GM18867 (cell line): Measurements from ENCODE around the gene ANKLE1.
"Not testable (repeated sequence)": the region's sequence is repeated elsewhere in the genome, so short reads cannot be mapped to it uniquely, and the experiment has no call there.

Source experiments
- ATAC-seq: cut with Tn5 transposase; IDR thresholded peaks from one replicate; pipeline ENCODE4 v1.9.1; 2021; ENCODE audit warnings: mild to moderate bottlenecking, moderate library complexity; ENCODE audit not compliant: unreplicated experiment

ANKLE1 gene

DNA sequence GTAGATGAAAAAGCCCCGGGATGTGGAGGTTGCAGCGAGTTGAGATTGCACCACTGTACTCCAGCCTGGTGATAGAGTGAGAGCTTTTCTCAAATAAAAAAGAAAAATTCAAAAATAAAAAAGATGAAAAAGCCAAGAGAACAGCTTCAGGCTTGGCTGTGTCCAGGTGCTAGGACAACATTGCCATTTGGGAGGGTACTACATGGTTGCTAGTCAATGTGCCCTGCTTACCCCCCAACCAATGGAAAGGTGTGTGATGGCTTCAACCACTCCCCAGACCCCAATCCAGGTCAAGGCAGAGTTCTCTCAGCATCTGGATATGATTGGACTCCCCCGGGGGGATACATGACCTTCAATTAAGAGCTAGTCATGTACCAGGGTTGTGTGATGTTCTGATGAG, 2.3 kb upstream of the ANKLE1 start:
- no peak for ATAC-seq

DNA sequence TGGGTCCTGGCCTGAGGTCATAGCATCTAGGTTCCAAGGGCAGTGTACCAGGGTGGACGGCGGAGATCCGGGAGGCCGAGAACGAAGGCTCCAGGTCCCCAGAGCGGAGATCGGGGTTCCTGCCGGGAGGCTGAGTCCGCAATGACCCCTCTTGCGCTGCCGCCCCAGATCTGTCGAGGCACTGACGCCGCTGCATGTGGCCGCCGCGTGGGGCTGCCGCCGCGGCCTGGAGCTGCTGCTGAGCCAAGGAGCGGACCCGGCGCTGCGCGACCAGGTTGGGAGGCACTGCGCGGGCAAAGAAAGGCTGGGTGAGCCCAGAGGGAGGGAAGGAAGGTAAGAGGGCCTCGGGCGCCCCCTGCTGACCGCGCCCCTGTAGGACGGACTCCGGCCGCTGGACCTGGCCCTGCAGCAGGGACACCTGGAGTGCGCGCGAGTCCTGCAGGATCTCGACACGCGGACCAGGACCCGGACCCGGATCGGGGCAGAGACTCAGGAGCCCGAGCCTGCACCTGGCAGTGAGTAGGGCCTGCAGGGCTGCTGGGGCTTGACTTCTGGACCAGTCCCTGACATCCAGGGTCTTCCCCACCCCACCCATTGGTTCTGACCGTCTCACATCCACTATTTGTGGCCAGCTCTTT, 906 bp downstream of the ANKLE1 start:
- peak; percentile 58 for ATAC-seq

DNA sequence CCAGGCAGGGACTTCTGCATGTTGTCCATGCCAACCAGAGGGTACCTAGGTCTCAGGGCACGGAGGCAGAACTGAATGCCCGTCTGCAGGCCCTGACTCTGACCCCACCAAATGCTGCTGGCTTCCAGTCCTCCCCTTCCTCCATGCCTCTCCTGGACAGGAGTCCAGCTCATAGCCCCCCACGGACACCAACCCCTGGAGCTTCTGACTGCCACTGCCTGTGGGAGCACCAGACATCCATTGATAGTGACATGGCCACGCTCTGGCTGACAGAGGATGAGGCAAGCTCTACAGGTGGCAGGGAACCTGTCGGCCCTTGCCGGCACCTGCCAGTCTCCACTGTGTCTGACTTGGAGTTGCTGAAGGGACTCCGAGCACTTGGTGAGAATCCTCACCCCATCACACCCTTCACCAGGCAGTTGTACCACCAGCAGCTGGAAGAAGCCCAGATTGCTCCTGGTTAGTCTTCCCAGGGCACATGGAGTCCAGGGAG, 1.8 kb downstream of the ANKLE1 start:
- no peak for ATAC-seq

GRCh38 chr19:17285415-17286135, 3.9 kb downstream of the ANKLE1 start:
- ATAC-seq = no peak

GRCh38 chr19:17286263-17286662, 4.6 kb downstream of the ANKLE1 start:
- ATAC-seq = no peak

DNA sequence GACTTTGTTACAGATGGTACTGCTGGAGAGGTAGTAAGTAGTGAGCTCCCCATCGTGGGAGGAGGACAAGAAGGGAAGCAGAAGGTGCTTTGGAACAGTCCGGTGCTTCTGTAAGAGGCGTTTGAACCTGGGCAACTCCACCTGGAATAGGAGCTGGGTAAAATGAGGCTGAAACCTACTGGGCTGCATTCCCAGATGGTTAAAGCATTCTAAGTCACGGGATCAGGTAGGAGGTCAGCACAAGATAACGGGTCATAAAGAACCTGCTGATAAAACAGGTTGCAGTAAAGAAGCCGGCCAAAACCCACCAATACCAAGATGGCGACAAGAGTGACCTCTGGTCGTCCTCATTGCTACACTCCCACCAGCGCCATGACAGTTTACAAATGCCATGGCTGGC, 5.1 kb downstream of the ANKLE1 start:
- ATAC-seq = no peak

DNA sequence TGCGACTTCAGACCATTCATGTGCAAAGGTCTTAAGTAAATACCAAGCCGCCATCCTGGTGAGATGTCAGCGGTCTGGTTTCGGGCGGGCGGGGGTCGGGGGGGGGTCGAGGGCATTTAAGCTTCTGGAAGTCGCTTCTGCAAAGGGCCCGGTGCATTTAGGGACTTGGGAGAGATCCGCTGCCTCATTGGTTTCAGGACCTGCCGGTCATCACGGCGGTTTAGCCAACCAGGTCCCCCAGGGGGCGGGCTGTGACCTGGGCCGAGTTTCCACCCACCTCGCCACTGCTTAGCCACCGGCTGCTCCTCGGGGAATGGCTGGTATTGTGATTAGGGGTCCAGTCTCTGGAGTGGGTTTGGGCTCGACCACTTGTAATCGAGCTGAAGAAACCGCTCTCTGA, 7.8 kb downstream of the ANKLE1 start:
- no peak for ATAC-seq

- ATAC-seq = peak; percentile 76
Measured at GRCh38 chr19:17292301-17293074, 10.8 kb downstream of the ANKLE1 start.

DNA sequence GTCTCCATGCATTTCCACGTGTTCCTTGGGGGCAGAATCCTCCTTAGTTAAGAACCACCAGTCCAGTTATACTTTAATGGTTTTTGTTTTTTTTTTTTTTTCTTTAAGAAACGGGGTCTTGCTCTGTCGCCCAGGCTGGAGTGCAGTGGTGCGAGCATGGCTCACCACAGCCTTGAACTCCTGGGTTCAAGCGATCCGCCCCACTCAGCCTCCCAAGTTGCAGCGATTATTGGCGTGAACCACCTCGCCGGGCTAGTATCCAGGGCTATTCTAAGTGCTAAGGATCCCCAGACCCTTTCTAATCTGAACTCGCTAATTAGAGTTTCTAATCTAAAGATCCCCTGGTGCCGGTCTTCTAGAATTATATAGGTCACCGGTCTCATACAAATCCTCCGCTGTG, 11.9 kb downstream of the ANKLE1 start:
- ATAC-seq = no peak

- ATAC-seq = no peak
Measured at GRCh38 chr19:17294051-17294891, 12.6 kb downstream of the ANKLE1 start.

DNA sequence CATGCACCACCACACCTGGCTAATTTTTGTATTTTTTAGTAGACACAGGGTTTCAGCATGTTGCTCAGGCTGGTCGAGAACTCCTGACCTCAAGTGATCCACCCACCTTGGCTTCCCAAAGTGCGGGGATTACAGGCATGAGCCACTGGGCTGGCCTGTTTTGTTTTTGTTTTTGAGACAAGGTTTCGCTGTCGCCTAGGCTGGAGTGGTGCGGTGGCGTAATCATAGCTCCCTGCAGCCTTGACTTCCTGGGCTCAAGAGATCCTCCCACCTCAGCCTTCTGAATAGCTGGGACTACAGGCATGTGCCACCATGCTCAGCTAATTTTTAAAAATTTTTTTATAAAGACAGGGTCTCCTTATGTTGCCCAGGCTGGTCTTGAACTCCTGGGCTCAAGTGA, 13.8 kb downstream of the ANKLE1 start:
- ATAC-seq = not testable (repeated sequence)

DNA sequence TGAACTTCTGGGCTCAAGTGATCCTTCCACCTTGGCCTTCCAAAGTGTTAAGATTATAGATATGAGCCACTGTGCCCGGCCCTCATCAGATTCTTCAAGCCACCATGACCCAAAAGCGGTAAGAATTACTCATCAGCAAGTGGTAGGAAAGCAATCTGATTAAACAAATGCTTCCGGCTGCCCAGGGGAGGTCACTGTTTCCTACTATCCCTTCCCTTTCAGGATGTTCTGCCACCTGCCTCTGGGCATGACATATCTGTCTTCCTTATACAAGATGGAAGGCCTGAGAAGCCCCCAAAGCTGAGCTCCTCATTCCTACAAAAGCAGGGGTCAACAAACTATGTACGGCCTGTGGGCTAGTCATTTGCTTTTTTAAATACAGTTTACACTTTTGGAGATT, 14.6 kb downstream of the ANKLE1 start:
- ATAC-seq = no peak

DNA sequence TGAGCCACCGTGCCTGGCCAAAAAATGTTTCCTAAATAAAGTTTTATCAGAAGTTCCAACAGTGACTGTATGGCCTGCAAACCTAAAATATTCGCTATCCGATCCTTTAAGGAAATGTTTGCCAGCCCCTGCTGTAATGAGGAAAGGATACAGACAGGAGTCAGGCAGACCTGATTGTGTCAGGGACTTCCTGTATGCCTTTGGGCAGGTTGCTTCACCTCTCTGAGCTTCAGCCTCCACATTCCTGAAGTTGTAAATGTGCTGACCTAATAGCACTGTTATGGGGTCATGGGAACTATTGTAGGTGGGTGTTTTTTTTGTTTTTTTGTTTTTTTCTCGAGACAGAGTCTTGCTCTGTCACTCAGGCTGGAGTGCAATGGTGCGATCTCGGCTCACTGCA, 15.3 kb downstream of the ANKLE1 start:
- no peak for ATAC-seq

DNA sequence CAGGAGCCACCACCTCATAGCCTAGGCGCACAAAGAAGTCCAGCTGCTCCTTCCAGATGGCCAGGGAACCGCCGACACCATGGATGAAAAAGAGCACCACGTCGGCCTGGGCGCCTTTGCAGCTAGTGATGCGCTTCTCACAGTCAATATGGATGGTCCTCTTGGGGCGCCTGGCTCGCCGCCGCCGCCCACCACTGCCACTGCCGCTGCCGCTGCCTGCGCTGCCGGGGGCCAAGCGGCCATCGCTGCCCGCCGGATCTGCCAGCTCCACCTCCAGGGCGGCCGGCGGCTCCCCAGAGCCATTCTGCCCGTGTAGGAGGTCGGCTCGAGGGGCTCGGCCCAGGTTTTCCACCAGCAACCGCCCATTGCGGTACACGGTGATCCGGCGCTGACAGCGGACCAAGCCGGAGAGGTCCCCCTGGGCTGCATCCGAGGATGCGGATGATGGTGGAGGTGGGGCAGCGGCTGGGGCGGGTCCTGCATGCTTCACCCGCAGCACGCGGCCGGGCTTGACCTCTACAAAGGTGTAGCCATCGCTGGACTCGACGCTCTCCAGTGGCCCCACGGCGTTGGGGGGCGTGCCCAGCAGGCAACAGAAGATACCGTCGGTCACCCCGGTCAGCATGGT, 19.4 kb downstream of the ANKLE1 start:
- no peak for ATAC-seq

GRCh38 chr19:17302391-17303166, 20.9 kb downstream of the ANKLE1 start:
- ATAC-seq = no peak

DNA sequence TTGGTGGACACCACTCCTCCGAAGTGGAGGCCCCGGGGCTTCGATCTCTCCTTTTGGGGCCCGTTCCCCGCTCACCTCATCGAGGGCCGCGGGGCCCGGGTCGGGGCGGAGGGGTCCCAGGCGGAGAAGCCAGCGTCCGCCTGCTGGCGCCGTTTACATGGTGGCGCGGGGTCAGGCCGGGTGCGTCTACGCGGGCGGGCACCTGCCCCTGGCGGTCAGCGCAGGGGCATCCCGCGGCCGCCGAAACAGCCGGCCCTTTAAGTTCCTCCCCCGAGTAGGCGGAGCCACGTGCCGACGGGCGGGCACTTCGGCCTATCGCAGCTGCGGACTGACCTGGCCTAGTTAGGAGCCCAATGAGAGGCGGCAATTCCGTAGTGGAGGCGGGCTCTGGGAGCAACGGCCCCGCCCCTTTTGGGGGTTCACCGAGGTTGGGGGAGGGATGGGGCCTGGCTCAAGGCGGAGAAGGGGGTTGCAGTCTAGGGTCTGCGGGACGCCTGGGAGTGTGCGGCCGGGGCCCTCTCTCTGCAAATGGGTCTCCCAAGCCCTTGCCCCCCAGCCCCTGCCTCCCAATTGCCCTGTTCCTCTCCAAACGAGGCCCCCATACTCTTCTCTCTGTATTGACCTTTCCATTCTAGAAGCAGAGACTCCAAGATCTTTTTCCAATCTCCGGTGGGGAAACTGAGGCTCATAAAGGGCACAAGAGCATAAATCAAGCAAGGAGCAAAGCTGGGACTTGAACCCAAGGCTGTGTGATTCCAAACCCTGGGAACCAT, 21.7 kb downstream of the ANKLE1 start, which contains the start of gene ABHD8:
Gene ABHD8, minus strand, starts transcription at position 259 of the 773 bp plus-strand sequence. CDS start 1,809 bp downstream, outside the sequence.
- ATAC-seq = peak; percentile 50

DNA sequence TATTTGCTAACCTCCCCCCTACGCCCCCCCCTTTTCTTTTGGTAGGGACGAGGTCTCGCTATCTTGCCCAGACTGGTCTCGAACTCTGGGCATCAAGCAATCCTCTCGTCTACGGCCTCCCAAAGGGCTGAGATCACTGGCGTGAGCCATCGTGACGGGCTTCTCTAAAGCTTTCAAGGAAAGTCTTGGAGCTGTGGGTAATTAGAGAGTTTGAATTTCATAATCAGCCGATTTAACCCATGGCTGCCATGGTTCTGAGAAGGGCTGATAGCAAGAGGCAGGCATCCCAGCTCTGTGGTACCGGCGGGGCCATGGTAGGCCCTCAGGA, 22.2 kb downstream of the ANKLE1 start:
- ATAC-seq = no peak

GRCh38 chr19:17304386-17305215, 22.9 kb downstream of the ANKLE1 start:
- no peak for ATAC-seq
